SK-N-MC (cell line): ENCODE data around the gene CDH4.

Experiments
- DNase-seq: peaks from one replicate; pipeline ENCODE4 v3.0.0-alpha.2; 2011; ENCODE audit warnings: low read depth, low spot score
- H3K27ac ChIP-seq: fragments of 200-600 bp; sonication (generic); 2 replicates; pipeline ENCODE4 v1.5.1; 2016; ENCODE audit warnings: mixed run types
- H3K36me3 ChIP-seq: fragments of 200-600 bp; sonication (generic); 2 replicates; pipeline ENCODE4 v1.6.1; 2017; ENCODE audit warnings: antibody characterized with exemption, low read length, mixed read lengths; ENCODE audit not compliant: insufficient read depth
- H3K4me3 ChIP-seq: fragments of 200-600 bp; sonication (generic); 2 replicates; pipeline ENCODE4 v1.5.1; 2016
- H3K9ac ChIP-seq: fragments of 200-600 bp; sonication (generic); 2 replicates; pipeline ENCODE4 v1.8.0; 2017; ENCODE audit warnings: mixed run types, mixed read lengths; ENCODE audit not compliant: insufficient read length
- H3K9me3 ChIP-seq: fragments of 200-600 bp; sonication (generic); 2 replicates; pipeline ENCODE4 v1.6.1; 2017; ENCODE audit warnings: low read depth, mild to moderate bottlenecking, antibody characterized with exemption, low read length, moderate library complexity, mixed read lengths
- EZH2 ChIP-seq: fragments of 200-600 bp; sonication (generic); IDR thresholded peaks from one replicate; pipeline ENCODE4 v1.6.1; 2017; ENCODE audit warnings: antibody characterized with exemption
- FOXP2 ChIP-seq: optimal IDR thresholded peaks from 2 replicates; pipeline ENCODE3; 2011; ENCODE audit warnings: mild to moderate bottlenecking, moderate library complexity; ENCODE audit not compliant: insufficient read depth; ENCODE audit errors: extremely low read length, control extremely low read depth
- POLR2AphosphoS5 ChIP-seq: IDR thresholded peaks from 2 replicates; pipeline ENCODE4 v1.6.1; 2012; ENCODE audit warnings: mild to moderate bottlenecking, low read depth, low read length, borderline replicate concordance

The CDH4 gene

GRCh38 chr20:61734733-61735502 is 482.9 kb downstream of the CDH4 start:
- no peak for DNase-seq
- Histone ChIP-seq H3K9ac (no peak overlapping the region), H3K27ac (no peak overlapping the region), H3K36me3 (no peaks in the 10 kb centered on the region), H3K4me3 (no peak overlapping the region), H3K9me3 (no peaks in the 10 kb centered on the region)
- TF ChIP-seq EZH2 (no peak), FOXP2 (no peak), POLR2AphosphoS5 (no peak)

GRCh38 chr20:61735503-61735785 is 483.4 kb downstream of the CDH4 start:
- Histone ChIP-seq H3K9ac (no peak overlapping the region), H3K9me3 (no peaks in the 10 kb centered on the region), H3K36me3 (no peaks in the 10 kb centered on the region), H3K27ac (no peak overlapping the region), H3K4me3 (no peak overlapping the region)
- no peak for DNase-seq
- TF ChIP-seq POLR2AphosphoS5 (no peak), EZH2 (no peak), FOXP2 (no peak)

GRCh38 chr20:61736001-61736635 is 484.1 kb downstream of the CDH4 start:
- Histone ChIP-seq H3K27ac (no peak overlapping the region), H3K9me3 (no peaks in the 10 kb centered on the region), H3K36me3 (no peaks in the 10 kb centered on the region), H3K9ac (no peak overlapping the region), H3K4me3 (no peak overlapping the region)
- no peak for DNase-seq
- no peak for TF ChIP-seq FOXP2
- no peak for TF ChIP-seq POLR2AphosphoS5
- TF ChIP-seq EZH2, result no peak

- H3K27ac ChIP-seq, result no peak overlapping the region
- H3K36me3 ChIP-seq, result no peaks in the 10 kb centered on the region
- TF ChIP-seq POLR2AphosphoS5 (no peak), EZH2 (no peak), FOXP2 (no peak)
- no peaks in the 10 kb centered on the region for H3K9me3 ChIP-seq
- H3K9ac ChIP-seq, result no peak overlapping the region
- DNase-seq, result no peak
- H3K4me3 ChIP-seq, result no peak overlapping the region
Observed at GRCh38 chr20:61736751-61737310, 484.8 kb downstream of the CDH4 start.

- Histone ChIP-seq H3K9me3 (no peaks in the 10 kb centered on the region), H3K4me3 (no peak overlapping the region), H3K9ac (no peak overlapping the region), H3K27ac (no peak overlapping the region), H3K36me3 (no peaks in the 10 kb centered on the region)
- TF ChIP-seq POLR2AphosphoS5, result no peak
- no peak for TF ChIP-seq FOXP2
- TF ChIP-seq EZH2, result no peak
- no peak for DNase-seq
Observed at GRCh38 chr20:61737346-61737745, 485.3 kb downstream of the CDH4 start.

GRCh38 chr20:61737812-61738443 is 485.9 kb downstream of the CDH4 start:
- H3K27ac ChIP-seq, result no peak overlapping the region
- no peaks in the 10 kb centered on the region for H3K9me3 ChIP-seq
- H3K9ac ChIP-seq, result no peak overlapping the region
- DNase-seq, result no peak
- no peak for TF ChIP-seq EZH2
- TF ChIP-seq POLR2AphosphoS5, result no peak
- TF ChIP-seq FOXP2, result no peak
- no peaks in the 10 kb centered on the region for H3K36me3 ChIP-seq
- no peak overlapping the region for H3K4me3 ChIP-seq

GRCh38 chr20:61738601-61739069 is 486.6 kb downstream of the CDH4 start:
- Histone ChIP-seq H3K4me3 (no peak overlapping the region), H3K36me3 (no peaks in the 10 kb centered on the region), H3K9ac (no peak overlapping the region), H3K27ac (no peak overlapping the region), H3K9me3 (no peaks in the 10 kb centered on the region)
- no peak for TF ChIP-seq POLR2AphosphoS5
- no peak for TF ChIP-seq EZH2
- TF ChIP-seq FOXP2, result no peak
- no peak for DNase-seq

- no peak for DNase-seq
- Histone ChIP-seq H3K9ac (no peak overlapping the region), H3K9me3 (no peaks in the 10 kb centered on the region), H3K36me3 (no peaks in the 10 kb centered on the region), H3K27ac (no peak overlapping the region), H3K4me3 (no peak overlapping the region)
- TF ChIP-seq FOXP2 (no peak), EZH2 (no peak), POLR2AphosphoS5 (no peak)
Observed at GRCh38 chr20:61739086-61739831, 487.2 kb downstream of the CDH4 start.
